Stimulated activated effector memory CD8-positive, alpha-beta T cell treated with anti-CD3 and anti-CD28 coated beads, Interleukin-12 subunit alpha, Interleukin-12 subunit beta, amount 100 ng/mL, for 72 hours (primary cell): ENCODE results near the gene SERPINE1.

Source experiments
- ATAC-seq: fragments of 150-1000 bp; cut with Tn5 transposase; 2 replicates; pipeline ENCODE4 v1.10.0; 2021
- DNase-seq, 2 donors: peaks; one replicate each; pipeline ENCODE4 v3.0.0; 2021 to 2022; ENCODE audit warnings: low spot score in 2 of 2
- H3K27ac Mint-ChIP-seq: one replicate; pipeline ENCODE4 v1.8.0; 2022; ENCODE audit warnings: mild to moderate bottlenecking, mixed read lengths
- H3K36me3 Mint-ChIP-seq: one replicate; pipeline ENCODE4 v1.8.0; 2022; ENCODE audit warnings: mild to moderate bottlenecking, mixed read lengths
- H3K4me1 Mint-ChIP-seq: one replicate; pipeline ENCODE4 v1.8.0; 2022; ENCODE audit warnings: mixed read lengths
- H3K4me3 Mint-ChIP-seq: one replicate; pipeline ENCODE4 v1.8.0; 2022; ENCODE audit warnings: mild to moderate bottlenecking, mixed read lengths
- H3K9me3 Mint-ChIP-seq: one replicate; pipeline ENCODE4 v1.8.0; 2022; ENCODE audit warnings: mixed read lengths

SERPINE1 gene

GRCh38 chr7:101153969-101154692 lies 27.2 kb downstream of the SERPINE1 start, which contains the start of gene AP1S1:
Gene AP1S1, plus strand, starts transcription at chr7:101154476. Its CDS starts 39 bp downstream, at chr7:101154515.
- peak; percentile 77 to 92 for DNase-seq
- Mint-ChIP-seq H3K4me3 (peak within 1 kb of the TSS; percentile 74), H3K4me1 (peaks cover 17% of the 10 kb centered on the region), H3K36me3 (peaks cover 22% of the 10 kb centered on the region), H3K9me3 (no peaks in the 10 kb centered on the region), H3K27ac (peak within 1 kb of the TSS; percentile 90)
- ATAC-seq, result peak; percentile 91

- peak overlapping the region; percentile 74 for H3K4me3 Mint-ChIP-seq
- H3K4me1 Mint-ChIP-seq, result peaks cover 17% of the 10 kb centered on the region
- H3K36me3 Mint-ChIP-seq, result peaks cover 28% of the 10 kb centered on the region
- H3K9me3 Mint-ChIP-seq, result no peaks in the 10 kb centered on the region
- DNase-seq (no peak), ATAC-seq (peak; percentile 45)
- peak overlapping the region; percentile 90 for H3K27ac Mint-ChIP-seq
Observed at GRCh38 chr7:101154693-101155102, 27.8 kb downstream of the SERPINE1 start.

GRCh38 chr7:101155303-101155702 lies 28.4 kb downstream of the SERPINE1 start:
- Mint-ChIP-seq H3K4me1 (peaks cover 17% of the 10 kb centered on the region), H3K9me3 (no peaks in the 10 kb centered on the region), H3K27ac (peak overlapping the region; percentile 0), H3K4me3 (peak overlapping the region; percentile 74), H3K36me3 (peaks cover 34% of the 10 kb centered on the region)
- DNase-seq (no peak), ATAC-seq (no peak)

GRCh38 chr7:101156277-101156676 lies 29.4 kb downstream of the SERPINE1 start:
- no peak for DNase-seq
- H3K27ac Mint-ChIP-seq, result no peak overlapping the region
- peaks cover 17% of the 10 kb centered on the region for H3K4me1 Mint-ChIP-seq
- H3K4me3 Mint-ChIP-seq, result no peak overlapping the region
- peaks cover 41% of the 10 kb centered on the region for H3K36me3 Mint-ChIP-seq
- no peaks in the 10 kb centered on the region for H3K9me3 Mint-ChIP-seq
- no peak for ATAC-seq

- Mint-ChIP-seq H3K4me3 (no peak overlapping the region), H3K27ac (no peak overlapping the region), H3K36me3 (peaks cover 41% of the 10 kb centered on the region), H3K4me1 (peaks cover 17% of the 10 kb centered on the region), H3K9me3 (no peaks in the 10 kb centered on the region)
- DNase-seq (no peak), ATAC-seq (no peak)
Observed at GRCh38 chr7:101156866-101157589, 30.1 kb downstream of the SERPINE1 start.

- Mint-ChIP-seq H3K9me3 (no peaks in the 10 kb centered on the region), H3K4me1 (peaks cover 13% of the 10 kb centered on the region), H3K4me3 (no peak overlapping the region), H3K36me3 (peaks cover 45% of the 10 kb centered on the region), H3K27ac (no peak overlapping the region)
- DNase-seq (no peak), ATAC-seq (no peak)
Observed at GRCh38 chr7:101159696-101160674, 33.1 kb downstream of the SERPINE1 start.

GRCh38 chr7:101160910-101161309 lies 34.0 kb downstream of the SERPINE1 start:
- H3K36me3 Mint-ChIP-seq, result peaks cover 54% of the 10 kb centered on the region
- H3K4me3 Mint-ChIP-seq, result no peak overlapping the region
- H3K4me1 Mint-ChIP-seq, result peaks cover 14% of the 10 kb centered on the region
- no peak overlapping the region for H3K27ac Mint-ChIP-seq
- no peaks in the 10 kb centered on the region for H3K9me3 Mint-ChIP-seq
- DNase-seq (no peak), ATAC-seq (no peak)

- H3K9me3 Mint-ChIP-seq, result no peaks in the 10 kb centered on the region
- ATAC-seq (no peak), DNase-seq (no peak)
- peak overlapping the region; percentile 89 for H3K4me3 Mint-ChIP-seq
- no peak overlapping the region for H3K27ac Mint-ChIP-seq
- H3K4me1 Mint-ChIP-seq, result peaks cover 23% of the 10 kb centered on the region
- H3K36me3 Mint-ChIP-seq, result peaks cover 55% of the 10 kb centered on the region
Observed at GRCh38 chr7:101161692-101162471, 35.0 kb downstream of the SERPINE1 start.

- H3K36me3 Mint-ChIP-seq, result peaks cover 51% of the 10 kb centered on the region
- ATAC-seq, result no peak
- no peaks in the 10 kb centered on the region for H3K9me3 Mint-ChIP-seq
- no peak for DNase-seq
- peaks cover 31% of the 10 kb centered on the region for H3K4me1 Mint-ChIP-seq
- no peak overlapping the region for H3K27ac Mint-ChIP-seq
- peak overlapping the region; percentile 89 for H3K4me3 Mint-ChIP-seq
Observed at GRCh38 chr7:101162551-101163278, 35.8 kb downstream of the SERPINE1 start.

- H3K4me1 Mint-ChIP-seq, result peaks cover 37% of the 10 kb centered on the region
- H3K36me3 Mint-ChIP-seq, result peaks cover 46% of the 10 kb centered on the region
- no peaks in the 10 kb centered on the region for H3K9me3 Mint-ChIP-seq
- peak; percentile 2 for ATAC-seq
- H3K27ac Mint-ChIP-seq, result no peak overlapping the region
- peak overlapping the region; percentile 89 for H3K4me3 Mint-ChIP-seq
- no peak for DNase-seq
Observed at GRCh38 chr7:101163279-101164070, 36.6 kb downstream of the SERPINE1 start.

- Mint-ChIP-seq H3K36me3 (peaks cover 38% of the 10 kb centered on the region), H3K4me3 (peak overlapping the region; percentile 89), H3K9me3 (no peaks in the 10 kb centered on the region), H3K4me1 (peaks cover 45% of the 10 kb centered on the region), H3K27ac (no peak overlapping the region)
- DNase-seq (no peak), ATAC-seq (no peak)
Observed at GRCh38 chr7:101164071-101164840, 37.4 kb downstream of the SERPINE1 start.

GRCh38 chr7:101165075-101165957 lies 38.4 kb downstream of the SERPINE1 start, which contains the start of gene VGF:
Gene VGF, minus strand, starts transcription at chr7:101165569. Its CDS starts 726 bp downstream, at chr7:101164843.
- Mint-ChIP-seq H3K9me3 (no peaks in the 10 kb centered on the region), H3K4me1 (peaks cover 54% of the 10 kb centered on the region), H3K36me3 (peaks cover 34% of the 10 kb centered on the region), H3K27ac (peak within 1 kb of the TSS; percentile 86), H3K4me3 (peak within 1 kb of the TSS; percentile 89)
- peak; percentile 92 to 95 for DNase-seq
- ATAC-seq, result peak; percentile 87
